Stimulated activated CD4-positive, alpha-beta T cell treated with anti-CD3 and anti-CD28 coated beads, TNF-alpha, amount 100 ng/mL, for 4 hours (primary cell): ENCODE results near the gene SLC25A26.
"Not testable (repeated sequence)": the region's sequence is repeated elsewhere in the genome, so short reads cannot be mapped to it uniquely, and the experiment has no call there.

ENCODE experiments used
- DNase-seq, 3 experiments: peaks; one replicate each; pipeline ENCODE4 v3.0.0-alpha.2; 2020; ENCODE audit warnings: low read depth in 3 of 3

Gene SLC25A26, protein sequence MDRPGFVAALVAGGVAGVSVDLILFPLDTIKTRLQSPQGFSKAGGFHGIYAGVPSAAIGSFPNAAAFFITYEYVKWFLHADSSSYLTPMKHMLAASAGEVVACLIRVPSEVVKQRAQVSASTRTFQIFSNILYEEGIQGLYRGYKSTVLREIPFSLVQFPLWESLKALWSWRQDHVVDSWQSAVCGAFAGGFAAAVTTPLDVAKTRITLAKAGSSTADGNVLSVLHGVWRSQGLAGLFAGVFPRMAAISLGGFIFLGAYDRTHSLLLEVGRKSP

DNA sequence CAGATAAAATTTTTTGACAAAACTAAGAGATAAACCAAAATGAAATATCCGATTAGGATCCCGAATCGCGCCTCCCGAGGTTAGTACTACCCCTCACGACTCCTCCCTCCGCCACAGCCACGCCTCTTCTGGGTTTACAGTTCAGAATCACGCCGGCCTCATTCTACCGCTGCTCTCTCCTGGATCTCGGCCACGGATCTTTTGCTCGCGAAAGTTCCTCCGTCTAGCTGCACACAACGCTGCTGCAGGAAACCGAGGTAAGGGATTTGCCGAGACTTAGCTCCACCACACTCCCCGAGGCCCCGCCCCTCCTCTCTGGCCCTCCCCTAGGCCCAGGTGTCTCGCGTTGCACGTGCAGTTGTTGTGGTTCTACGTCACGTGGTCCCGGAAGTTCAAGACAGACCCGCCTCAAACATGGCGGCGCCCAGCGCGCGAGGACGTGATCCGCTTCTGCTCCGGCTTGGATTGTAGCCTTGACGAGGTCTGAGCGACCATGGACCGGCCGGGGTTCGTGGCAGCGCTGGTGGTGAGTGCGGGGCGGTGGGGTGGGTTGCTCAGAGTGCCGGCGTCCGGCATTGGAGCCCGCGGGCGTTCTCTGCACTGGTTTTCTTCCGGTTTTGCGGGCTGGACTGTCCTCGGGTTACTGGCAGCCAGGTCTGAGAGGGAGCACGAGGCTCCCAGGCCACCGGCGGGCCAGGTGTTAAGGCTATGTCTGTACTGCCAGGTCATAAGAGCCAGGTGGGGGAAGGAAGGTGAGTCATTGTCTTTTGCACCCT, at the start of gene SLC25A26:
Gene SLC25A26 (plus strand): TSS at position 400 of the 776 bp plus-strand sequence. CDS start 94 bp downstream, at position 494.
- DNase-seq: peak; percentile 88 to 96 (median 93)

DNA sequence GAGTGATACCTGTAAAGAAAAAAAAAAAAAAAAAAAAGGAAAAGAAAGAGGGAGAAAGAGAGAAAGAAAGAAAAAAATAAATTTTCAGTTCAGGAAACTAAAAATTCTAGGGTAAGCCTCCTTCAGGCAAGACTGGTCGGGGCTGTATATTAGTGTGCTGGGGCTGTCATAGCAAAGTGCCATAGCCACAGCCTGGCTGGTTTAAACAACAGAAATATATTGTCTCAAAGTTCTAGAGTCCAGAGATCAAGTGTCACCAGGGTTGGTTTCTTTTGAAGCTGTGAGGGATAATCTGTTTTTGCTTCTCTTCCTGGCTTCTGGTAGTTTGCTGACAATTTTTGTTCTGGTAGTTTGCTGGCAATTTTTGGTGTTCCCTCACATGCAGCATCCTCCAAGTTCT, 48.4 kb upstream of the SLC25A26 start:
- DNase-seq: no peak

DNA sequence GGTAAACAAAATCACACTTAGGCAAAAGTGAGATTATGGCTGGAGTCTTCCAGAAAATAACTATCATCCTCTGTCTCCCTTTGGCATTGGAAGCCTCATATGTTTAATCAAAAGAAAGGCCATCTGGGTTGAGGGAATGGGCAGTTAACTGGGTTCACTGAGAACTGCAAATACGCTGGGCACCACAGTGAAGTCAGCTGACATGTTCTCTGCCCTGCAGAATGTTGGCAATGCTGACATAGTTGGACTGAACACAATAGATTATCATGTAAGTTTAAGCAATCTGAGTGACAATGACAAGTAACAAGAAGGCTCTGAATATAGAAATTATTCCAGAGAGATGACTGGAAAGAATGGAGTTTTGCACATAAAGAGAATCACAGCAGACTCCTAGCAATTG, 43.8 kb upstream of the SLC25A26 start:
- DNase-seq: no peak

DNA sequence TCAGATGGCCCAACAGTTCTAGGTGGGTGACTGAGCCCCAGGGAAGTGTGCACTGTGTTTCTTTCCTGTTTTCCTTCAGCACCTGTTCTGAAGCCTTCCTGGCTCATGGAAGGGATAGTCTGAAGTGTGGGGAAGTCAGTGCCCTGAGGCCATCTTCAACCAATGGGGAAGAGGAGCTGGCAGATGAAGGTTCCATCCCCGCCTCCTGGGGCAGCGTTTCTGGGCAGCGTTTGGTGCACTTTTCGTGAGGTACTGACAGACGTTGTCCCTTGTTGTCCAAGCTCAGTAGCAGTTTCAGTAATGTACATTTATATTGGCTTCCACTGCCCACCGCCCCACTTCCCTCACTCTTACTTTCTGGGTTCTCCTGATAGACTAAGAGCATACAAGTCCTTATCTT, 42.6 kb upstream of the SLC25A26 start:
- DNase-seq: no peak

DNA sequence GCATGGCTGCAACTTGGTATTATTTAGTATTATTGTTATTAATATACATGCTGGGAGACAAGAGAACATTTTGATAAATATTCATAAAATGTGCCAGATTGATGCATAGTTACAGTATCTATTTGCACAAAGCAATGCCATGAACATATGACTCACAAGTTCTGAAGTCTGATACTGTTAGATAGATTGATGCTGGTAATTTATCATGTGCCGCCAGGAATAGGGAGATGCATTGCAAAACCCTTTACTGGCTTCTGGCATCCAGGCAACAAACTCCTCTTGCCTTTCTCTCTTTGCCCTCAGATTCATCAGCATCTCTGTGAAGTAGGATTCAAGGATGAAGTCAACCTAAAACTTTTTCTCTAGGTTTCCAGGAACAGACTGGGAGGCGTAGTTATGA, 41.0 kb upstream of the SLC25A26 start:
- no peak for DNase-seq

DNA sequence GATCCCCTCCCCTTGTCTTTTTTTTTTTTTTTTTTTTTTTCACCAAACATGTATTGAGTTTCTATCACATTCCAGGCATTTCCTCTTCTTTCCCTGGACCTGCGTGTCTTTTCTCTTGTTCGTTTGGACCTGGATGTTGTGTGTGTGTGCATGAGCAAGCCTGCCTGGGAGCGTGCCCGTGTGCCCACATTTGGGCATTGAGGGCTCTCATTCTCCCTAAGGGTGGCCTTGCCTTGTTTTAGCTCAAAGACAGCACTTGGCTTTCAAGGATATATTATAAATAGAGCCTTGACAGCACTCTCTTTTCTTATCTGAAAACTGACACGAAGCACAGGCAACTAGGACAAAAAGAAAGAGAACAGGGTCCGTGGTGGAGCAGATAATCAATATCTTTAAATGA, 39.0 kb upstream of the SLC25A26 start:
- DNase-seq: no peak

DNA sequence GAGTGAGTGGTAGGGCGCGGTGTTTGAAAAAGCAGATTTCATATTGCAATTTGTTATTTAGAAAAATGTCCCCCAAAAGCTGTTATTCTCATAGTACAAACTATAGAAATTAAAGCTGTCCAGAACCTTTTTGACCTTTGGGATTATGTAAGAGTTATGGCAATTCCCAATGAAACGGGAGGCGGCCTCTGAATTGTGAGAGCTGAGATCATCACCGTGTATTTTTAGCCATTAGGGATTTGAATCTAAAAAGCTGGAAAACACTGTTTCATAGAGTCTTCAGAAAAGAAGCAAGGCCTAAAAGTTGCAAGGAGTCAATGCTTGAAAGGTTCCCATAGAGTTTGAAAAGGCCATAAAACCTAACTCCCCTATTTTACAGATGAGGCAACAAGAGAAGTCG, 38.6 kb upstream of the SLC25A26 start:
- DNase-seq: no peak

DNA sequence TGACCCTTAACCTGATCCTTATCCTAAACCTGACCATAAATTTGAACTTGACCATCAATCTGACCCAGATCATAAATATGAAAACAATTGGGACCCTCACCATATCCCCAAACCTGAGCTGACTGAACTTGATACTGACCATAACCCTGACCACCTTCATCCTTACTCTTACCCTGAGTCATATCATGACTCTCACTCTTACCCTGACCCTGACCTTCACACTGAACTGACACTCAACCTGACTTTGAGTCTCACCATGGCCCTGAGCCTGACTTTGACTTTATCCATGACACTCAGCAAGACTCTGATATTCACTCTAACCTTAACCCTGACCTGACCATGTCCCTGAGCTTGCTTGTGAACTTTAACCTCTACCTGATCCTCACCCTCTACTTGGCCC, 34.3 kb upstream of the SLC25A26 start:
- DNase-seq: no peak

DNA sequence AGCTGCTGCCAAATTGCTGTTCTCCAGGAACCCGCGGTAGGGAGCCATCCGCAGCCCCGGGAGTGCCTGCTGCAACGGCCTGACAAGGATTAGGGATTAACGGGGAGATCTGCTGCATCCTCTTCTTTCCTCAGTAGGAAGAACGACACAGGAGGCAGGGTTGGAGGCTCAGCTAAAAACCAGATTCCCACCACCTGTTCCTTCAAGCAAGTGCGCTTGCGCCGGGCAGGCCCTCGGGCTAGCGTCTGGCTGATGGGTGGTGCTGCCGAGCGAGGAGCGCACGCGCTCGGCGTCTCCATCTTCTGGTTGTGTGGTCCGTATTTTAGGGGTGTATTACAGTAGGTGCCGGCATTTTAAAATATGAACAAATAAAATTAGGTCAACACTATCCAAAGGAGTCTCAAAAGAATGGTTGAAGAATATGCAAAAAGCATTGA, 25.4 kb upstream of the SLC25A26 start:
- no peak for DNase-seq

DNA sequence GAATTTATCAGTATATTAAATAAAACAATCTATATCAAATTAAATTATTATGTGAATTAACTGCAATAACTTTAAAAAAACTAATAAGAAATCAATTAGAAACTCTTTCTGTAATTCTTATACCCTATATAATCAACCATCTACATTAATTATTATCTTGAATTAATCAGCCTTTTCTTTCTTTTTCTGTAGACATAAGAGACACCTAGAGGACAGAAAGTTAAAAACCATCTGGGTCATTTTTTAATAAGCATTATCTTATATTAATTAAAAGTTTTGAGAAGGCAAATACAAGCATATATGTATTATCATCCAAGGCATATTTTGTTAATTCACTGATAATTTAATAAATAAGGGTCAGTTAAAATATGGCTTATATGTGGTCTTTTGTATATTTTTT, 24.2 kb upstream of the SLC25A26 start:
- DNase-seq: no peak

DNA sequence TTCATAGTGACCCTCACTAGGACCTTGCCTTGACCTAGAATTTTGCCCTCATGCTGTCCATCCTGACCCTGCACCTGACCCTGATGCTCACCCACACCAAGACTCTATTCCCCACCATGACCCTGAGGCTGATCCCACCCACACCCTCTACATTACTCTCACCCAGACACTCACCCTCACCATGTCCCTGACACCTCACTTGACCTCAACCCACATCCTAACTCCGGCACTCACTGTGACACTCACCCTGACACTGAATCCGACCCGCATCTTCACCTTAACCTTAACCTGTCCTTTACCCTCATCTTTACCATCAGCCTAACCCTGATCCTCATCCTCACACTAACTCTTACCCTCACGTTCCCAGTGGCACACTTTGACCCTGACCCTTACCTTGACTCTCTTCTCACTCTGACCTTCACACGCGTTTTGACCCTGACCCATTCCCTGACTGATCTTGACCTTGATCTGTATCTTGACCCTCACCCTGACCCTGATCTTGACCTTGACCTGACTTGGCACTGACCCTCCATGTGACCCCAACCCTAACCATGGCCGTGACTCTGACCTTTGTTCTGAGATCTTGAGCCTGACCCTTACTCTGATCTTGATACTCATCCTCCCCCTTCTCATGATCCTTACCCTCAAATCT, 22.2 kb upstream of the SLC25A26 start:
- DNase-seq: no peak

DNA sequence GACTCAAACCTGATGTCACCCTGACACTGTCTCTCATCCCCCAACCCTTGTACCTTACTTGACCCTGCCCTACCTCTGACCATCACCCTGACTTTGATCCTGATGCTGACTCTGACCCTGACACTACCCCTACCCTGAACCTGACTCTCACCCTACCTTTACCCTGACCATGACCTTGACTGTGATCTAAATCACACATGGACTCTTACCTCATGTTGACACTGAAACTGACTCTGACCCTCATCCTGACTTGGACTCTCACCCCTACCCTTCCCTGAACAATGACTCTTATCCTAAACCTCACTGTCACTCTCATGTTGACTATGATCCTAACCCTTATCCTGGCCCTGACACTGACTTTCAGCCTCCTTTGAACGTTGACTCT, 21.7 kb upstream of the SLC25A26 start:
- no peak for DNase-seq

DNA sequence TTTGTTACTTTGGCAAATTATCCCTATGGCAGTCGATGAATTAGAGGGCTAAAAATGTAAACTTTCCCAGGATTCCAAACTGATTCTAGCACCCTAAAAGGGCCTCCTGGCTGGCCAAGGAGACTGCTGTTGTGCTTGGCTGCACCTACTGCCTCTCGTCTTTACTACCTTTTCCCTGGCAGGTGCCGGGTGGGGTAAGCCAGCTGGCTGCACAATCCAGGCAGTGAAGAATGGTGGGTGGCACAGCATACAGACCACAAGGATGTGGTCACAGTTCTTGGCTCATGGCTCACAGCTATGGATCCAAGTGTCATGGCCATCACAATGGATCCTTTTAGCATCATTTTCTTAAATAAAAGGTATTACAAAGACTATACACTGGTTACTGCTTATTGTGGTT, 20.7 kb upstream of the SLC25A26 start:
- no peak for DNase-seq

DNA sequence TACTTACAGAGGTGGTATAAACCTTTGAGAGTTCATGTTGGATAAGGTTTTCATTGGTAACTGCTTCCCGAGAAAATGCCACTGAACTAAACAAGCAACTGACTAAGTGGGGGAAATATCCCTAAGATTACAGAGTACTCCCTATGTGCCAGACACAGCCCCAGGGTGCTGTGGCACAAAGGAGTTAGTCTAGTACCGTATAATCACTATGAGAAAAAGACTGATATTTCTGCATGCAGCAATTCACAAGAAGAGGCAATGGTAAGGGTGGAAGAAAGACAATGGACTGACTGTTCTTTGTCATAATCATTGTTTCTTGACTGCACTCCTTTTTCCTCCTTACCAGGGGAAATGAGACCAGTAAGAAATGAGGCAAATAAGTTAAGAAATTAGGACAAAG, 20.0 kb upstream of the SLC25A26 start:
- no peak for DNase-seq

DNA sequence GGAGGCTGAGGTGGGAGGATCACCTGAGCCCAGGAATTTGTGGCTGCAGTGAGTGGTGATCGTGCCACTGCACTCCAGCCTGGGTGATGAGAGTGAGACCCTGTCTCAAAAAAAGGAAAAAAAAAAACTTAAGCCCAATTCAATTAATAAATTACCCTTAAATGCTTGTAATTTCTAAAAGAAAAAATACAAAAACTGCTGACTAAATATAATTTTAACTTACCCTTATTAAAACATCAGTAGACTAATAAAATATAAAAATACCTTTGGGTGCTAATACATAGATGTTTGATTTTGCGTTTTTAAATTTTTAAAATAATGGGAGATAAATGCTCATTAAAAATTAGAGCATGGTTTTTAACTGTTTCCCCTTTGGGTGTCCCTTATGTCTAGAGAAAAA, 17.5 kb upstream of the SLC25A26 start:
- DNase-seq: no peak

DNA sequence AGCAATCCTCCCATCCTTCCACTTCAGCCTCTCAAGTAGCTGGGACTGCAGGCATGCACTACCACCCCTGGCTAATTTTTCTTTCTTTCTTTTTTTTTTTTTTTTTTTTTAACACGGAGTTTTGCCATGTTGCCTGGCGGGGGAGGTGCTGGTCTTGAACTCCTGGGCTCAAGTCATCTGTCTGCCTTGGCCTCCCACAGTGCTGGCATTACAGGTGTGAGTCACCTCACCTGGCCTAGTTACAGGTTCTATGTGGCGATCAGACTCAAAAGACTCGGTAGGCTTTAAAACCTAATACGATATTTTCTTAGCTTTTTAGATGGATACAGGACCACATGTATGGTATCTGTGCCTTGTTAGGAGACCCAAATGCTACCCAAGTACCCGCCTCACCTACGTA, 14.0 kb upstream of the SLC25A26 start:
- DNase-seq: no peak

DNA sequence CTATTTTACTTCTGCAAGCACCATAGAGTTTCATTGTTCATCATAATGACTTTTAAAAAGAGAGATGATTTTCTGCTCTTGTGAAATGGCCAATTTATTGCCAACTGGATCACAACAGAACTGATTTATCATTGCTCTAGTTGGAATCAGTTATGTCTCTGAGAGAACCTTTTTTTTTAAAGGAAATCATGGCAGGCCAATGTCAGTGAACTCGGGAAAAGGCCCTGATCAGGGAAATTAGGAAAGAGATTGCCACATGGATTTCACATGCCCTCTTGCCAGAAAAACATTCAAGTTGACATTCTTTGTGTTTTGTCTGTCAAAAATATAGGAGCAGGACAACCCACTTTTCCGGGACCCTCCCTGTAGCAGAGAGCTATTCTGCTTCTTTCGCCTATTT, 12.6 kb upstream of the SLC25A26 start:
- no peak for DNase-seq

DNA sequence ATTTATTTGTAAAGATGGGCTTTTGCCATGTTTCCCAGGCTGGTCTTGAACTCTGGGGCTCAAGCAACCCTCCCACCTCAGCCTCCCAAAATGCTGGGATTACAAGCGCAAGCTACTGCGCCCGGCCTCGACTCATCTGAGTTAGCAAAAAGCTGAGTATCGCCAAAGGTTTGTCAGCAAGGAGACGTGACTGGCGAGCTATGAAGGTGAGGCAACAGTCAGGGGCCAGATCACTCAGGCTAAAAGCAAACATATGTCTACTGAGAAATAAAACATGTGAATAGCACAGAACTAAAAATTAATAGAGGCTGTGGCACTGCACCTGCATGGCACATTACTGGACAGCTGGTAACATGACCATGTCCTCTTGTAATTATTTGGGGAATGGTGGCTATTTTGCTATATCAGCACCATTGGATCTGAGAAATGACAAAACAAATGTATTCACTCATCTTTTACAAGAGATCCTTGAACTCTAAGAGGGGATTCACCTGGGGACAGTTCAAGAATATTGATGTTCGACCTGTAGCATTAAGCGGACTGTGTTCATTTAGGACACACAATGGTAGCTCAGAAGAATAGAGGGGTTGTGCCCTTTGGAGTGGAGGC, 10.0 kb upstream of the SLC25A26 start:
- no peak for DNase-seq

DNA sequence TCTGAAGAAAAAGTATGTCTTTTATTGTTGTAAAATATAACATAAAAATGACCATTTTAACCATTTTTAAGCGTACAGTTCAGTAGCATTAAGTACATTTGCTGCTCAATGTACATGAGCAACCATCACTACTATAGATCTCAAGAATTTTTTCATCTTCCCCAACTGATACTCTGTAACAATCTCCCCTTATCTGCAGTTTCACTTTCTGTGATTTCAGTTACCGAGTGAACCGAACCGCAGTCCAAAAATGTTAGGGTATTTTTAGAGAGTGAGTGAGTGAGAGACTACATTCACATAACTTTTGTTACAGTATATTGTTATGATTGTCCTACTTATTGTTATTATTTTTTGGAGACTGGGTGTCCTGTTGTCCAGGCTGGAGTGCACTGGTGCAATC, 9.0 kb upstream of the SLC25A26 start:
- DNase-seq: no peak

DNA sequence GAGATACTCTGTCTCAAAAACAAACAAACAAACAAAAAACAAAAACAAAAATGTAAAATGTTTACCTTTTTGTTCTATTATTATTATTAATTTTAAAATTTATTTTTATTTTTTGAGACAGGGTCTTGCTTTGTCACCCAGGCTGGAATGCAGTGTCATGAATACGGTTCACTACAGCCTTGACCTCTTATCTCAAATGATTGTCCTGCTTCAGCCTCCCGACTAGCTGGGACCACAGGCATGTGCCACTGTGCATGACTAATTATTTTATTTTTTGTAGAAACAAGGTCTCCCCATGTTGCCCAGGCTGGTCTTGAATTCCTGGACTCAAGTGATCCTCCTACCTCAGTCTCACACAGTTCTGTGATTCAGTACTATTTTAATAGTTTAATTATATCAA, 5.7 kb upstream of the SLC25A26 start:
- no peak for DNase-seq

DNA sequence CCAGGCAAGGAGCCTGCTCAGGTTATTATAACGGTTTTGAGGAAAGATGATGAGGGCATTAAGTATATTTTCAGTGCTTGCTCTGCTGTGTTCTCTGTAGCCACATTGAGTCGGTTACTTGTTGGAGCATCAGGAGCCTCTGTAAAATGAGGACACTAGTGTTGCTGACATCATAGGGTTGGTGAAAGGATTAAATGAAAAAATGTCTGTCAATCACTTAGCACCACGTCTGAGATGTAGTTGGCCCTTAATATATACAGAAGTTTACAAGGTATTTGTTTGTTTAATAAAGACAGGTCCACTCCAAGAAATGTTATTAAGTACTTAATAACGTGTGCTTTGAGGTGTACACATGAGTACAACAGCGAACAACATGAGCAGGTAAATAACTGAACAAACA, 735 bp upstream of the SLC25A26 start:
- no peak for DNase-seq

DNA sequence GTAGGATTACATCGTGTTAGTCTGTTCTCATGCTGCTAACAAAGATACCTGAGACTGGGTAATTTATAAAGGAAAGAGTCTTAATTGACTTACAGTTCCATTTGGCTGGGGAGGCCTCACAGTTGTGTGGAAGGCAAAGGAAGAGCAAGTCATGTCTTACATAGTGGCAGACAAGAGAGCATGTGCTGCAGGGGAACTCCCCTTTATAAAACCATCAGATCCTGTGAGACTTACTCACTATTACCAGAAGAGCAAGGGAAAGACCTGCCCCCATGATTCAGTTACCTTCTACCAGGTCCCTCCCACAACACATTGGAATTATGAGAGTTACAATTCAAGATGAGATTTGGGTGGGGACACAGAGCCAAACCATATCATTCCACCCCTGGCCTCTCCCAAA, 3.4 kb downstream of the SLC25A26 start:
- DNase-seq: no peak

DNA sequence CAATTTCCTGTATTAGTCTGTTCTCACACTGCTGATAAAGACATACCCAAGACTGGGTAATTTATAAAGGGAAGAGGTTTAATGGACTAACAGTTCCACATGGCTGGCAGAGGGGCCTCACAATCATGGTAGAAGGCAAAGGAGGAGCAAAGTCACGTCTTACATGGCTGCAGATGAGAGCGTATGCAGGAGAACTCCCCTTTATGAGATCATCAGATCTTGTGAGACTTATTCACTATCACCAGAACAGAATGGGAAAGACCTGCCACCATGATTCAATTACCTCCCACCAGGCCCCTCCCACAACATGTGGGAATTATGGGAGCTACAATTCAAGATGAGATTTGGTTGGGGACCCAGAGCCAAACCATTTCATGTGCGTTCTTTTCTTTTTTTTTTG, 5.3 kb downstream of the SLC25A26 start:
- DNase-seq: not testable (repeated sequence)
